CD14-positive monocyte (primary cell): ENCODE results near the gene MALSU1. TPM values are rescaled to one million over a fixed set of nuclear protein-coding genes. Genes with fewer than 3 reads are reported as not detected.

Experiments
- DNase-seq, 3 donors: peaks; one replicate each; pipeline ENCODE4 v3.0.0-alpha.2; 2011 to 2022
- H2AFZ ChIP-seq: 2 replicates; pipeline ENCODE4 v1.6.0; 2012; ENCODE audit warnings: mild to moderate bottlenecking, low read depth, low read length, inconsistent platforms; ENCODE audit not compliant: insufficient read depth, poor library complexity, severe bottlenecking
- H3K27ac ChIP-seq, 2 donors: 1 replicate in 1 of 2; 2 replicates in 1 of 2; pipeline ENCODE4 v1.5.1; 2012 to 2013; ENCODE audit warnings: low read length in 2 of 2, control low read depth in 1 of 2, inconsistent platforms in 1 of 2, low read depth in 1 of 2, mild to moderate bottlenecking in 1 of 2
- H3K27me3 ChIP-seq, 2 donors: one replicate each; pipeline versions ENCODE4 v1.6.0 to v1.6.1; 2011 to 2013; ENCODE audit warnings: low read length in 2 of 2; ENCODE audit not compliant: control insufficient read depth in 2 of 2, insufficient read depth in 2 of 2
- H3K36me3 ChIP-seq, 2 donors: replicated peaks in 1 of 2; 1 replicate in 1 of 2; 2 replicates in 1 of 2; pipeline versions ENCODE4 v1.5.1 to v1.6.1; 2012 to 2013; ENCODE audit warnings: low read length in 2 of 2, control low read depth in 1 of 2, inconsistent platforms in 1 of 2, mild to moderate bottlenecking in 1 of 2; ENCODE audit not compliant: insufficient read depth in 2 of 2, control insufficient read depth in 1 of 2
- H3K4me1 ChIP-seq, 2 donors: 1 replicate in 1 of 2; 2 replicates in 1 of 2; pipeline versions ENCODE4 v1.5.1 to v1.6.1; 2012 to 2013; ENCODE audit warnings: low read length in 2 of 2, control low read depth in 1 of 2, inconsistent platforms in 1 of 2, mild to moderate bottlenecking in 1 of 2, moderate library complexity in 1 of 2; ENCODE audit not compliant: insufficient read depth in 2 of 2, control insufficient read depth in 1 of 2
- H3K4me2 ChIP-seq: replicated peaks from 2 replicates; pipeline ENCODE3; 2012; ENCODE audit warnings: low read length, moderate library complexity, mild to moderate bottlenecking; ENCODE audit not compliant: poor library complexity, severe bottlenecking; ENCODE audit errors: extremely low read depth
- H3K4me3 ChIP-seq, 3 experiments: fragments of 200-600 bp in 1 of 3; sonication (generic) in 1 of 3; replicated peaks in 1 of 3; 1 replicate in 2 of 3; 2 replicates in 1 of 3; pipeline ENCODE4 v1.5.1; 2011 to 2013; ENCODE audit warnings: low read length in 3 of 3, mild to moderate bottlenecking in 3 of 3, control low read depth in 2 of 3, low read depth in 2 of 3, inconsistent platforms in 1 of 3, moderate library complexity in 1 of 3
- H3K79me2 ChIP-seq: 2 replicates; pipeline ENCODE4 v1.6.0; 2012; ENCODE audit warnings: mild to moderate bottlenecking, control low read depth, inconsistent platforms, low read length, moderate library complexity; ENCODE audit not compliant: insufficient read depth
- H3K9ac ChIP-seq: 2 replicates; pipeline ENCODE4 v1.6.0; 2017; ENCODE audit warnings: low read length, mild to moderate bottlenecking; ENCODE audit not compliant: insufficient read depth, poor library complexity, severe bottlenecking
- H3K9me3 ChIP-seq, 2 donors: replicated peaks in 1 of 2; 1 replicate in 1 of 2; 2 replicates in 1 of 2; pipeline versions ENCODE4 v1.5.1 to v1.6.1; 2012 to 2013; ENCODE audit warnings: low read length in 2 of 2, control low read depth in 1 of 2; ENCODE audit not compliant: control insufficient read depth in 1 of 2, insufficient read depth in 1 of 2
- H4K20me1 ChIP-seq: 2 replicates; pipeline ENCODE4 v1.6.0; 2012; ENCODE audit warnings: mild to moderate bottlenecking, low read length, control low read depth, moderate library complexity; ENCODE audit not compliant: insufficient read depth
- H3K27ac Mint-ChIP-seq, 7 donors: one replicate each; pipeline ENCODE4 v1.8.0; 2020; ENCODE audit warnings: mild to moderate bottlenecking in 7 of 7, mixed read lengths in 7 of 7, moderate library complexity in 6 of 7, inconsistent platforms in 2 of 7
- H3K27me3 Mint-ChIP-seq, 3 donors: one replicate each; pipeline ENCODE4 v1.8.0; 2021 to 2022; ENCODE audit warnings: low read depth in 3 of 3, mild to moderate bottlenecking in 3 of 3, mixed read lengths in 3 of 3, moderate library complexity in 3 of 3, inconsistent platforms in 1 of 3
- H3K36me3 Mint-ChIP-seq, 2 donors: one replicate each; pipeline ENCODE4 v1.8.0; 2020; ENCODE audit warnings: mixed read lengths in 2 of 2, inconsistent platforms in 1 of 2, mild to moderate bottlenecking in 1 of 2
- H3K4me1 Mint-ChIP-seq: one replicate; pipeline ENCODE4 v1.8.0; 2020; ENCODE audit warnings: mild to moderate bottlenecking, mixed read lengths
- H3K4me3 Mint-ChIP-seq, 2 donors: one replicate each; pipeline ENCODE4 v1.8.0; 2020; ENCODE audit warnings: mild to moderate bottlenecking in 2 of 2, mixed read lengths in 2 of 2, moderate library complexity in 1 of 2
- H3K9me3 Mint-ChIP-seq, 7 donors: one replicate each; pipeline ENCODE4 v1.8.0; 2020 to 2022; ENCODE audit warnings: mixed read lengths in 7 of 7, mild to moderate bottlenecking in 6 of 7, moderate library complexity in 6 of 7, inconsistent platforms in 2 of 7
- CTCF ChIP-seq: fragments of 200-600 bp; IDR thresholded peaks from one replicate; pipeline ENCODE4 v1.8.0; 2022; ENCODE audit warnings: antibody characterized with exemption, mild to moderate bottlenecking
- WGBS: methylation state at CpG from one replicate; pipeline ENCODE4 v1.1.5; 2013; ENCODE audit warnings: missing lambda C conversion rate; ENCODE audit not compliant: insufficient coverage; 5-methylcytosine and 5-hydroxymethylcytosine counted together
- intact Hi-C, 2 donors: fragments of 100-400 bp; cut with micrococcal nuclease; formaldehyde crosslinking; loops; one replicate each; pipeline versions ENCODE4 v1.15.0 to v1.15.1; 2023
- polyA plus RNA-seq, 3 donors: library from polyadenylated mRNA; depleted of rRNA in 1 of 3; unstranded in 2 of 3; stranded (reverse) in 1 of 3; fragments of 300-500 nt in 2 of 3; fragments of >200 nt in 1 of 3; fragmentation: Illumina TruSeq in 2 of 3; gene quantifications; 1 replicate in 2 of 3; 2 replicates in 1 of 3; pipeline ENCODE4 v1.2.3, GENCODE V29; 2012 to 2021

Gene MALSU1
- polyA plus RNA-seq, 3 donors, result 16.8 to 41.5 (median 41.4) TPM

- Mint-ChIP-seq H3K27me3 (peaks cover 3 to 7% (median 5%) of the 10 kb centered on the region in 3 donors), H3K4me1 (peaks cover 5% of the 10 kb centered on the region), H3K27ac (no peak overlapping the region), H3K36me3 (no peaks in the 10 kb centered on the region), H3K4me3 (no peak overlapping the region), H3K9me3 (no peaks in the 10 kb centered on the region)
- intact Hi-C loops, result loop anchor here in 1 of 2 donors (10.0 kb wide), 1 partner anchor 438 kb away; the partner anchor contains the start of gene STK31
- Histone ChIP-seq H3K27me3 (no peaks in the 10 kb centered on the region), H3K4me3 (no peak overlapping the region), H3K9ac (no peak overlapping the region), H3K27ac (no peak overlapping the region), H3K4me2 (no peak overlapping the region), H3K9me3 (no peaks in the 10 kb centered on the region), H2AFZ (no peak overlapping the region), H3K79me2 (no peaks in the 10 kb centered on the region), H3K36me3 (no peaks in the 10 kb centered on the region), H3K4me1 (peaks cover 2 to 5% of the 10 kb centered on the region in 2 donors), H4K20me1 (no peaks in the 10 kb centered on the region)
- WGBS, result 13% methylated on average over 5 of the region's 5 CpGs
- no peak for TF ChIP-seq CTCF
- DNase-seq, result no peak
Measured at GRCh38 chr7:23276376-23276775, 22.8 kb upstream of the MALSU1 start.

GRCh38 chr7:23276947-23277346 lies 22.2 kb upstream of the MALSU1 start:
- Histone ChIP-seq H3K4me3 (no peak overlapping the region), H3K9me3 (no peaks in the 10 kb centered on the region), H3K9ac (no peak overlapping the region), H3K4me1 (peaks cover 2 to 5% of the 10 kb centered on the region in 2 donors), H3K36me3 (no peaks in the 10 kb centered on the region), H3K27me3 (no peaks in the 10 kb centered on the region), H3K4me2 (no peak overlapping the region), H2AFZ (peak overlapping the region; percentile 15), H3K27ac (no peak overlapping the region), H3K79me2 (no peaks in the 10 kb centered on the region), H4K20me1 (no peaks in the 10 kb centered on the region)
- no peaks in the 10 kb centered on the region for H3K36me3 Mint-ChIP-seq
- peaks cover 5% of the 10 kb centered on the region for H3K4me1 Mint-ChIP-seq
- H3K9me3 Mint-ChIP-seq, result no peaks in the 10 kb centered on the region
- H3K27ac Mint-ChIP-seq, result no peak overlapping the region
- intact Hi-C loops, result loop anchor here in 1 of 2 donors (10.0 kb wide), 1 partner anchor 438 kb away; the partner anchor contains the start of gene STK31
- no peak for DNase-seq
- TF ChIP-seq CTCF, result no peak
- no peak overlapping the region for H3K4me3 Mint-ChIP-seq
- 78% methylated on average over 2 of the region's 3 CpGs for WGBS
- peaks cover 3 to 7% (median 5%) of the 10 kb centered on the region in 3 donors for H3K27me3 Mint-ChIP-seq
